A204.1 (cell line): ENCODE results near the gene TPH2.

ENCODE experiments used
- FAIRE-seq: peaks from 2 replicates; lab custom pipeline; 2012; peaks lifted over from hg19 to GRCh38; lab: Jason Lieb, UNC

TPH2 gene

DNA sequence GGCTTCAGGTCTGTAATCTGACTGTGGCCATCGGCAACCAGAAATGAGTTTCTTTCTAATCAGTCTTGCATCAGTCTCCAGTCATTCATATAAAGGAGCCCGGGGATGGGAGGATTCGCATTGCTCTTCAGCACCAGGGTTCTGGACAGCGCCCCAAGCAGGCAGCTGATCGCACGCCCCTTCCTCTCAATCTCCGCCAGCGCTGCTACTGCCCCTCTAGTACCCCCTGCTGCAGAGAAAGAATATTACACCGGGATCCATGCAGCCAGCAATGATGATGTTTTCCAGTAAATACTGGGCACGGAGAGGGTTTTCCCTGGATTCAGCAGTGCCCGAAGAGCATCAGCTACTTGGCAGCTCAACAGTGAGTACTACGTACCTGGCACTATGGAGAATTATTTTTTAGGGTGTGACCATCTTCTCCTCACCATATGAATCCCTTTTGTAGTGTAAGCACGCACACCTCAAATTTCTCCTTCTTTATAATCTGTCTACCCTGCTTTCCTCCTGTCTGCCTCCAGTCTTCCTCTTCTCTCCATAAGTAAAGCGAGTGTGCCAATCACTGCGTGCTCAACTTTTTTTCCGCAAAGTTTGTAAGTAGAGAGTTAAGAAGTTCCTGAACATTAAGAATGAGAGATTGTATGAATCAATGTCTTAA is at the start of gene TPH2:
Gene TPH2 (plus strand): TSS at position 118 of the 658 bp plus-strand sequence. CDS start 142 bp downstream, at position 260.
- FAIRE-seq, result no peak

DNA sequence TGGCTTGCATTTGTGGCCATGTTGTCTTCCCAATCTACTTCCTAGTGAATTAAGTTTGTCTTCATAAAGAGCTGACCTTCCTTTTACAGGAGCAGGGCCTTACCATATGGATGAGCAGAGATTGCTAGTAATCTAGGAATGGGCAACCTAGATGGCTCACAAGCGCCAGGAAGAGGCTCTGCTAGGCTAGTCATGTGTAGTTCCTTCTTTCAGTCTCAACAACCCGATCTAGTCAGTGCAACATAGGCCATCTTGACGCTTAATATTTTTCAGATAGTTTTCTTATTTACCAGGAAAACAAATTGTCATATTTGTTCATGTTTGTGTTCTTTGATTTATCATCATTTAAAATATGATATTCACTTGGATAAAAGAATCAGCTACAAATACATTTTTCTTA is 48.2 kb upstream of the TPH2 start:
- FAIRE-seq, result no peak

DNA sequence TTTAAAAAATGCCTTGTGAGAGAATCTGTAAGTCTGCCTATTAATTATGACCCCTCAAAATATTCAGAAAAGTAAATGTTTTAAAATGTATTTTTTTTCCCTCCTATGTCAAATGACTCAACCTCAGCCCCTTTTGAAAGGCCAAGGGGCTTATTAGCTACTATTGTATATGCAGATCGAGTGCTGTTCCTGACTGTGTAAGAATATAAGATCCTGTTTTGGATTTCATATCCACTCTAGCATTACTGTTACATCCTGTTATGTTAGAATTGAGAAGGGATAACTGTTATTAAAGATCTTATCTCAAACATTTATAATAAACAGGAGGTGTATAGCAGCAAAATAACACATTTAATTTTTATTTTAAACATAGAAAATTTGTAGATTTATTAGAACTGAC is 46.6 kb upstream of the TPH2 start:
- FAIRE-seq, result peak; percentile 70

DNA sequence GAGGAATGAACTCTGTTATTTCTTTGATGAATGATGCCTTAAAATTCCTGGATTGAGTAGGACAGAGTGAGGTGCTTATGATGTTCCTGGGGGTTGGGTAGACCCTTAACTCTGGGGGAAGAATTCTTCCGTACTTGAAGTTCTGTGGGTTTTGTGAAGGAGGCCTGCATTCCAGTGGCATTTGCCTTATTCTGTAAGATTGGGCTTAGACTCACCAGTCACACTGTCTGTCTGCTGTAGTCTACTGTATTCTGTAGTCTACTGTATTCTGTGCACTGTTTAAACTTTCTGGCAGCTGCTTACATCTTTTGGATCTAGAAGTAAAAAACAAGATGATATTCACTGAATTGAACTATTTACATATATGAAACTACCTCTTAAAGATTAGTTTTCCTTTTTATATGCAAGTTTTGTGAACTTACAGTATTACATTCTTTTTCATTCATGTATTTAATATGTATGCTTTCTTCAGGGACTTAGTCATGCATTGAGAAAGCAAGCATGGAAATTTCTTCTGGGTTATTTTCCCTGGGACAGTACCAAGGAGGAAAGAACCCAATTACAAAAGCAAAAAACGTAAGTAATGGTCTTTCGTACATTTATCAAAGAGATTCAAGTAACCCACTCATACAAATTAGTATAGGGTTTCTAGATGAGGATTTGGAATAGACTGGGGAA is 42.3 kb upstream of the TPH2 start:
- FAIRE-seq, result no peak

DNA sequence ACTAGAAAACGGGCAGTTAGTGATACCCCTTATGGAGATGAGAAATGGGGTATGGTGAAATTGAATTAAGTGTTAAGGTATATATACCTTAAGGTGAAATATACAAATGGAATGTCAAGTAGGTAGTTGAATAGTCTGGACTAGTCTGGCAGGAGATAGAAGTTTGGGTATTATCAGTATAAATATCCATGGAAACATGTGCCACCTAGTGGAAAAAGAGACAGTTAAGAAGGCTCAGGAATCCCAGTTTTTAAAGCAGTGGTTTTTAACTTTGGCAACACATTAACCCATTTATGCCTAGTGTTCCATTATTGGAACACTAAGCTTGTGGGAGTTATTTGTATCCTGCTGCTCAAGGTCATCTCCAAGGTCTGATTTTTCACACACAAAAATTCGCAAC is 38.6 kb upstream of the TPH2 start:
- FAIRE-seq, result peak; percentile 82

DNA sequence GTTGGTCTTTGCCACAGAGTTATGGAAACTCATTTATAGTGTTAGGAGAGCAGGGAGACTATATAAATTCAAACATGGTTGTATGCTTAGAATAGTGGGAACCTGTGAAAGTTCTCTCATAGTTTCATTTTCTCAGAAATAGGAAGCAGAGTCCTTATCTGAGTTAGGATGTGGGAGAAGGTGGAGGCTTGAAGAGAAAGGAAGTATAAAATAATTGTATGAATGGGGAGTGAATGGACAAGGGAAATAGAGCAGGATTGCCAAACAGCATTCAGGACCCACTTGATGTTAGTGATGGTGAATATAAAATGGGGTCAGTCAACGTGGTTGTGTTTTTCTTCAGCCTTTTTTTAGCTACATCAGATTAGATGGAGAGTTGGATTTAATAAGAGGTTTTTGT is 34.0 kb upstream of the TPH2 start:
- no peak for FAIRE-seq

DNA sequence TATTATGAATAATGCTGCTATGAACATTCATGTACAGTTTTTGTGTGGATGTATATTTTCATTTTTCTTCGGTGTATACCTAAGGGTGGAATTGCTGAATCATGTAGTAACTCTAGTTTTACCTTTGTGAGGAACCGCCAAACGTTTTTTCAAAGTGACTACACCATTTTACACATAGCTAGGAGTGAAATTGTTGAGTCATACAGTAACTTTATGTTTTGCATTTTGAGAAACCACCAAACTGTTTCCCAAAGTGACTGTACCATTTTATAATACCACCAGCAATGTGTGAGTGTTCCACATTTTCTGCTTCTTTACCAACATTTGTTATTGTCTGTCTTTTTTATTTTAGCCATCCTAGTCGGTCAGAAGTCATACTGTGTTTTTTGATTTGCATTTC is 3.1 kb upstream of the TPH2 start:
- no peak for FAIRE-seq

DNA sequence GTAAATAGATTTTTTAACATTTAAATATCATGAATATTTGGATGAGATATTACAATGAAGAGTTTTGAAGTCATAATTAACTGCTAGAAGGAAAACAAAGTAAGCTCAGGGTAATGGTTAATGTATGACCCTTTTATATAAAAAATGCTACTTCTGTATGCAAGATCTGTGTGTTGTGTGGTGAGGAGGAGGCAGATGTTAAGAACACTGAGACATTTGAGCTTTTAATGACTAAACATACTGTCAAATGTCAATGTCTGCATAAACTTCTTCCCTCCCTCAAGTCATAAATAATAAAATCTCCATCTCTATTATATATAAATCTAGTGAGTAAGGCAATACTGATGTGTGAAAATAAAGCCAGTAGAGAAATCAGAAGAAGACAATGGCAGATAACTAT is 1.4 kb downstream of the TPH2 start:
- FAIRE-seq, result no peak

DNA sequence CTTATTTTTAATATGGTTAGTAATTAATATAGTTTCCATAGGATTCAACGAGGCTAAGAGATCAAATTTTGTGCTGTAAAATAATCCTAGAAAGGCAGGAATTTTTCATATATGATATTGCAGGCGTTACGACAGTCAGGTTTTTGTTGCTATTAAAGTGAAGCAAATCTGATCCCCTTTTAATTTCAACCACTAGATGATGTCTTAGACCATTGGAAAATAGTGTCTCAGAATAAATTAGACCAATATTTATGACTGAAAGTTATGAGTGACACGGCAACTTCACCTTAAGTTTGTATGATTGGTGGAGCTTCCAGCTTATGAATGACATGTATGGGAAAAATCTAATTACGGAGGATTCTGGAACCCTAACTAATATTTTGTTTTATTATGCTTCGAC is 2.5 kb downstream of the TPH2 start:
- no peak for FAIRE-seq

DNA sequence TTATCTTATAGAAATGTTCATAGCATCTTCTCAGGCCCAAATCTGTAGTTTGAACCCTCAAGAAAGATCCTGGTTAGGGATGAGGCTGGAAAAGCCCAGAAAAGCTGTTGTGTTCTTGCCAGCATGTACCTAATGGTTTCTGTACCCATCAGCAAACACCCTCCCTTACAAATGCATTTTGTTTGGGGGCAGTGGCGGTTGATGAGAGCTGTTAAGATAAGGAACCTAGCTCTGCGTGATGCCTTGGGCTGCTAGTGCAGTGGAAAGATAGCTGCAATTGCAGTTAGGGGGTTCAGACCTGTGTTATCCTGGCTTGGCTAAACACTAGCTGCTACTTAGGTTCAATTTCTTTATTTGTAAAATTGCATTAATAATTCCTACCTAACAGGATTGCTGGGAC is 3.6 kb downstream of the TPH2 start:
- no peak for FAIRE-seq

DNA sequence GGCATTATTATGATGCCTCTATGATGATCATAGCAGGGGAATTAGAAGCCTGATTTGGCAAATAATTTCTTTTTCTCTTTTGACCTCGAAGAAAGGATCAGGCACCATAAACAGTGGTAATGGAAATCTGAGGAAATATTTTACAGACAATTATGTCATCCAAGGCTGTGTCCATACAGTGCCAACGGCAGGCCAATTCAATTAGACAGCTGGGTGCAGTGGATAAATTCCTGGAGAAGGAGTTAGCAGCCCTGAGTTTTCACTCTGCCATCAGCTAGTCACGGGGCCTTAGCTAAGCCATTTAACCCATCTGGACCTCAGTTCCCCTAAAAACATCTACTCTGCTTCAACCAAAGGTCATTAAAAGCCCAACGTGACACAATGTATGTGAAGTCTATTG is 4.1 kb downstream of the TPH2 start:
- FAIRE-seq, result no peak

DNA sequence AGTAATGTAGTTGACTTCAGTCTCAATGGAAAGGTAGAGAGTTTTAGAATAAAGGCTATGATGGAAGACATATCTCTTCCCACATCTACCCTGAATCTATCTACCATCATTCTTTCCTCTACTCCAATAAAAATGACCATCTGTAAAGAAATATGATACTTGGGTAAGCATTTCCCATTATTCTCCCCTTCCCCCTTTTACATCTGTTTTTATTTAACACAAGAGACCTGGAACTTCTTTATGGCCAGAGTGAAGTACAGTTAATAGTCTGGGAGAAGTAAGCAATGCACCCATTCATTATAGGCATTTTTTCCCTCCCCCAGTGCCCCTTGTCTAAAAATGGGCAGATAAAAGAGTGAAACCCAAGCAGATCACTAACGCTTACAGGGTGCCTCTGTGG is 6.5 kb downstream of the TPH2 start:
- no peak for FAIRE-seq

DNA sequence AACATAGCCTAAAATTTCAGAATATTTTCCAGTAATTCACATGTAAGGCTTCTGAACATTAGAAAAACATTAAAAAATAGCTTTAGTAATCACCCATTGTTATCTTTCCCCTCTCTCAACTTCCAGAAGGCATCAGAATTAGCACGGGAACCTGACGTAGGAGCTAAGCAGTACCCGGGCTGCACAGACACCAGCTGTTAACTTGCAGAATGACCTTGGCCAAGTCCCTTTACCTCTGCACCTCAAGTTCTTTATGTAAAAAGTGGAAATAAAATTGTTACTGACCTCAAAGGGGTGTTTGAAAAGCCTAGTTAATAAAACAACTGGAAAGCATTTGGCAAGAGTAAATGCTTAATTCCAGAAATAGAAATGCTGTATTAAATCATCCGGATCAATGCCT is 7.2 kb downstream of the TPH2 start:
- no peak for FAIRE-seq

DNA sequence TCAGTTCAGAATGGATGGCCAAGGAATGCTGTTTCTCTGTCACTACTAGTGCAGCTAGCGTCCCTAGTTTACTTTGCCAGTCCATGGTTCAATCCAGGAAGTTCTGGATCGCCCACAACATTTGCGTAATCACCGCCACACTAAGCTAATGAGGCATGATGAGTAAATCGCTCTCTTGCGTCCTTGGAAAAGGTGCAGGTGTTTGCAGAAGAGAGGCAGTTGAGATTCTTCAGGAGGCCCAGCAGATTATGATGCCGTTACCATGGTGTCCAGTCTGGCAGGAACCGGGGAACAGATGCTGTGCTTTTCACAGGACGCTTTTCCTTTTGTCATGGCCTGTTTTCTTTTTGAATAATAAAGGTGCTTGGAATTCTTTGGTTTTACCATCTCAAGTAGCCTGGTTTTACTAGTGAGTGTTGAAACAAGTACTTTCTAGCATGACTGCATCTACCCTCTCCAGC is 9.0 kb downstream of the TPH2 start:
- FAIRE-seq, result no peak

DNA sequence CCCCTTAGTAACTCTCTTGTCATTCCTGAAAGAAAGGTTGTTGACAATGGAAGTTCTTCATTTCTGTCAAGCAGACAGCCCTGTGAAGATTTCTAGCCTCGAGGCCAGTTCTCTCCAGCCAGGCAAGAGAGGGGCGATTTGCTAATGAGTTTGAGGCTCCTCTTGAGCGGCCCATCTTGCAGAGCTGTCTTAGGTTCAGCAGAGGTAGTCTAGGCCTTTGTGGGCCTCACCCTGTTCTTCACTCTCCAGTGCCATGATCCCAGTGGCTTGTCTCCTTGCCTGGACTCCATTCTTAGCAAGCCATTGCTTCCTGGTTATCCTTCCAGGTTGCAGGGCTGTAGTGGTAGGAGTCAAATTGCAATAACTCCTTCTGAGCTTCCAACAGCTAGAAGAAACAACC is 9.7 kb downstream of the TPH2 start:
- FAIRE-seq, result no peak

DNA sequence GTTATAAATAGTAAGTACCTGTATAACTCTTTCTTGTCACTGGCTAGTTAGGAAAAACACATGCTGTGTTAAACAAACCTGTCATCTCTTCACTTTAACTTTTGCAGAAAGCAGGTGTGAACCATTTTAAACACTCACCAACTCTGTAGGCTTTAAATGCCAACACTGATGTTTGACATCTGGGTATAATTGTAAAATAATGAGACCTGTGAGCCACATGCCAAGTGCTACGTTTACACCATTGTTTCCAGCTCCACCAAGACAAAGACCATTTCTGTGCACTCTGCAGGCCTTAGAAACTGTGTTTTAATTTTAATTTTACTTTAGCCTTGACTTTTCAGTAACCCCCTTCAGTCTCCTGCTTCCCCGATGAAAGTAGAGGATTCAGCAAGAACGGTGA is 11.0 kb downstream of the TPH2 start:
- no peak for FAIRE-seq

DNA sequence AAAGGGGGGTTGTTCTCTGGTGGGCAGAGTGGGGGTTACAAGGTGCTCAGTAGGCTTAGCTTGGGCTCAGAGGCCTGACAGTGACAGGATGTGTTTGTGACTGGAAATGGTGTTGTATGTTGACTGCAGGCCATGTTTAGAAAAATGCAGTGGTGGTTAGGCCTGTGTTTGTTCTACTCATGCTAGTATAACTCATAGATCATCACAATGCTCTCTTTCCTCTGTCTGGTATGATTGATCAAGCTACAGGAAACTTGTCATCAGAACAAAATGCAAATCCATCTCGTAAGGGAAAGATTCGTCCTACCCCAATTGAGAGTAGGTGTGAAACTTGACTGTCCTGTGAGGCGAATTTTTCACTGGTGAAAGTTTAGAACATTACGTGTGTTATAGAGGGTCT is 11.8 kb downstream of the TPH2 start:
- no peak for FAIRE-seq

DNA sequence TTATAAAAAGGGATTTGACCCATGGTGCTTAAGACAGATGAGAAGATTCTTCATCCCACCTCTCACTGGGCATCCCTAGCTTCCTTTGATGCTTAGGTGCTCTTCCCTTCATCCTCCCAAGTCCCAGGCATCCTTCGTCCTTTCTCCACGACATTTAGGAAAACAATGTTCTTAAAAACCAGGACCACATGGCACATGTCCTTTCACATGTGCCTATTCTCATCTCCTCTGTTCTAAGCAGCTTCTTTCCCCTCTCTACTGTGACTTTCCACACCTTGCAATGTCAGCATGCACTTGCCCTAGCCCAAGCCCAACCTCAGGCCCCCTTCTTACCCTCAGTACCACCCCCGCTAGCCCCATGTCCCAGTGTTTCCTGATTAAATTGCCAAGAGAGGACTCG is 12.2 kb downstream of the TPH2 start:
- no peak for FAIRE-seq

DNA sequence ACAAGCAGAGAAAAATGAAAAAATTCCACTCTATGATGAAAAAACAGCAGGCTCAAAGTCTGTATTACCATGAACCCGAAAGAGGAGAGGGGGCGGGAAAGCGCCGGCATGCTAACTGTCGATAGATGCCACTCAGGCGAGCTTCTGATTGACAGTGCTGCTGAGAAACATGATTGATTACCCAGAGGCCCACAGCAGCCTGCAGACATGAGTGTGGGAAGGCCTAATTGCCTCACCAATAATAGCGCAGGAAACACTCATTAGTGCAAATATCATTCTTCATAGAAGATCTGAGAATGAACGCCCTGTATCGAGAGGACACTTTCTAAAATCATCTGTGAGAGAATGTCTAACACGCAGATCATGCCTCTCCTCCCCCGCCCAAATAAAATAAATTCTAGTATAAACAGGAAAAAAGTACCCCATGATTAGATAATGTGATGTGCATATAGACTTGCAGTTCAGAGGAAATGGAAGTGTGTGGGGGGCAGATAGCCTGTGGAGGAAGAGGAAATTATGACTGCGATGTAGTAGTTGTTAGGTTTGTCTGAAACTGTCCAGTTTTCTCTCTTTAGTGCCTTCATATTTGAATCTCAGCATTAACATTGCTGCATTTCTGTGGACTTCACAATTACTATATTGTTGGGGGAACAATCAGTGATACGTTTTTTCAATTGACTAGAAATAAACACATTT is 15.6 kb downstream of the TPH2 start:
- no peak for FAIRE-seq

DNA sequence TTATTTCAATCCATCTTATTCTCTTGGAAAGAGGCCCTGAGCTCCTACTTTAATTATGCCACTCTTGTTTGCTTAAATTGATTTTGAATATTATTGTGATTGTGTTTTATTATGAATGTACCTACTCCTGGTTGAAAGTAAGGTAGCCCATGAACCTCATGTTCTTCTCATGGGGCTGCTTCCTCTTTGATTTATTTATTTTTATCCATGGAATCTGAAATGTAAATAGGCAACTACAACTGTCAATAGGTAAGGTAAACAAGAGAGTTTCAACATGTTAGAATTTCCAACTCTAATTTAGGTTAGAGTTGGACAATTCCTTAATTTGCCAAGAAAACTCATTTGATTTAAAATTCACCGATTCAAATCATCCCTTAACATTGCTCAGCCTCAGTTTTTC is 16.2 kb downstream of the TPH2 start:
- no peak for FAIRE-seq

DNA sequence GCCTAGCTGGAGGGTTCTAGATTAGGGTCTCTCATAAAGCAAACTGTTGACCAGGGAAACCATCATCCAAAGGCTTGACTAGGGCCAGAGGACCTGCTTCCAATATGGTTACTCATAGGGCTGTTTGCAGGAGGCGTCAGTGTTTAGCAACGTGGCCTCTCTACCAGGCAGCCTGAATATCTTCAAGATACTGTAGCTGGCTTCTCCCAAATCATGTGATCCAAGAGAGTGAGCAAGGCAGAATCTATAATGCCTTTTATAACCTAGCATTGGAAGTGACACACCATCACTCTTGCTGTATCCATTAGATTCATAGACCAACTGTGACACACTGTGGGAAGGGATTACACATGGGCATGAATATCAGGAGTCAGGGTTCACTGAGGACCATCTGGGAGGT is 17.3 kb downstream of the TPH2 start:
- FAIRE-seq, result no peak

DNA sequence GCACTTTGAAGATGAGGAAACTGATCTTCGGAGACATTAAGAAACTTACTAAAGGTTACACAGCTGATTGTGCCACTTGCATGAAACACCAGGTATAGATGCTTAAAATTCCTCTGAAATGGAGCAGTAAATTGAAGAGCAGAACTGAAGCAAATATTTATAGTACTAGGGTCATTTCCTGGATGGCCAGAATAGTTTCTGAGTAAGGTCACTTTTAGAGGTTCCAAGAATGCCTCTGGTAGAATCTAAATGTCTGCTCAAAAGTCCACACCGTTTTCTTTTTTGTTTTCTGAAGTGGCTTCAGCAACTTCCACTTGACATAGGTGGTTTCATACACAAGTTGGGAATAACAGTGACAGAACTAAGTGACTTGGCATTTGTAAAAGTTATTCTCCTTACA is 19.4 kb downstream of the TPH2 start:
- no peak for FAIRE-seq

DNA sequence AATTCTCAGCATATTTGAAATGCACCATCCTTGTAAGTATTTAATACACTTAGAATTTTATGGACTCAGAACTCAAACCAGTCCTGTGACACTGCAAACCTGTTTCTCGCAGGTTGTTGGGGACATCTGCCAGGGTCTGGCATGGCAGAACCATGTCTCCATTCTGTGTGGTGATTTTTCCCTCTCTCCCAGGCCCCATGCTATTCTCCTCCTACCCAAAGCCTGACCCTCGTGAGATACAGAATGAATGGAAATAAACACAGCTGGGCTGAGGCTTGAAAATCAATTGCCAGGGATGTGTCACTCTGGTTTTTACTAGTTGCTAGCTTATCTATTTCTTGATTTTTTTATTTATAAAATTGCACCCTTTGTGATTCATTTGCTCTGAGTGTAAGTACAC is 19.8 kb downstream of the TPH2 start:
- FAIRE-seq, result no peak
